ENCODE data around the gene LCE7A. TPM values are rescaled to one million over a fixed set of nuclear protein-coding genes. Genes with fewer than 3 reads are reported as not detected.

The LCE7A gene
- total RNA-seq, 1 donor, result not detected

GRCh38 chr1:152870831-152871730 is 11.3 kb downstream of the LCE7A start:
- no peaks in the 10 kb centered on the region for H3K4me1 ChIP-seq (ENCODE audit: insufficient read depth, low read length)
- H3K9me3 ChIP-seq (ENCODE audit: low read depth, low read length), result no peaks in the 10 kb centered on the region
- H3K4me3 ChIP-seq (ENCODE audit: low read length), result no peak overlapping the region
- peaks cover 5% of the 10 kb centered on the region for H3K27me3 ChIP-seq (ENCODE audit: insufficient read depth, low read length)

GRCh38 chr1:152871731-152872126 is 11.9 kb downstream of the LCE7A start:
- peaks cover 5% of the 10 kb centered on the region for H3K27me3 ChIP-seq (ENCODE audit: insufficient read depth, low read length)
- no peak overlapping the region for H3K4me3 ChIP-seq (ENCODE audit: low read length)
- no peaks in the 10 kb centered on the region for H3K9me3 ChIP-seq (ENCODE audit: low read depth, low read length)
- H3K4me1 ChIP-seq (ENCODE audit: insufficient read depth, low read length), result no peaks in the 10 kb centered on the region

- Histone ChIP-seq H3K4me1 (ENCODE audit: insufficient read depth, low read length) (no peaks in the 10 kb centered on the region), H3K27me3 (ENCODE audit: insufficient read depth, low read length) (peaks cover 2% of the 10 kb centered on the region), H3K9me3 (ENCODE audit: low read depth, low read length) (no peaks in the 10 kb centered on the region)
Measured at GRCh38 chr1:152873495-152873894, 13.7 kb downstream of the LCE7A start.

GRCh38 chr1:152876827-152877226 is 17.0 kb downstream of the LCE7A start:
- no peaks in the 10 kb centered on the region for H3K4me1 ChIP-seq (ENCODE audit: insufficient read depth, low read length)
- peaks cover 2% of the 10 kb centered on the region for H3K27me3 ChIP-seq (ENCODE audit: insufficient read depth, low read length)
- no peak overlapping the region for H3K4me3 ChIP-seq (ENCODE audit: low read length)
- no peaks in the 10 kb centered on the region for H3K9me3 ChIP-seq (ENCODE audit: low read depth, low read length)

More at GRCh38 chr1:152873495-152873894, 13.7 kb downstream of the LCE7A start:
- no peak overlapping the region for H3K4me3 ChIP-seq (ENCODE audit: low read length)

- H3K9me3 ChIP-seq (ENCODE audit: low read depth, low read length), result no peaks in the 10 kb centered on the region
- H3K4me3 ChIP-seq (ENCODE audit: low read length), result no peak within 1 kb of the TSS
- H3K4me1 ChIP-seq (ENCODE audit: insufficient read depth, low read length), result no peaks in the 10 kb centered on the region
- no peaks in the 10 kb centered on the region for H3K27me3 ChIP-seq (ENCODE audit: insufficient read depth, low read length)
Measured at GRCh38 chr1:152878042-152878441, 18.2 kb downstream of the LCE7A start, which contains the start of gene SMCP. SMCP (plus strand) TSS chr1:152878322; CDS start chr1:152884423, 6,101 bp downstream.

- Histone ChIP-seq H3K27me3 (ENCODE audit: insufficient read depth, low read length) (no peaks in the 10 kb centered on the region), H3K4me1 (ENCODE audit: insufficient read depth, low read length) (no peaks in the 10 kb centered on the region), H3K9me3 (ENCODE audit: low read depth, low read length) (no peaks in the 10 kb centered on the region), H3K4me3 (ENCODE audit: low read length) (no peak overlapping the region)
Measured at GRCh38 chr1:152879559-152880198, 19.9 kb downstream of the LCE7A start.

GRCh38 chr1:152880316-152880715 is 20.5 kb downstream of the LCE7A start:
- Histone ChIP-seq H3K27me3 (ENCODE audit: insufficient read depth, low read length) (no peaks in the 10 kb centered on the region), H3K4me1 (ENCODE audit: insufficient read depth, low read length) (no peaks in the 10 kb centered on the region), H3K9me3 (ENCODE audit: low read depth, low read length) (no peaks in the 10 kb centered on the region), H3K4me3 (ENCODE audit: low read length) (no peak overlapping the region)

- Histone ChIP-seq H3K4me1 (ENCODE audit: insufficient read depth, low read length) (no peaks in the 10 kb centered on the region), H3K9me3 (ENCODE audit: low read depth, low read length) (no peaks in the 10 kb centered on the region), H3K4me3 (ENCODE audit: low read length) (no peak overlapping the region), H3K27me3 (ENCODE audit: insufficient read depth, low read length) (no peaks in the 10 kb centered on the region)
Measured at GRCh38 chr1:152880907-152881306, 21.1 kb downstream of the LCE7A start.

GRCh38 chr1:152884085-152884484 is 24.3 kb downstream of the LCE7A start:
- no peaks in the 10 kb centered on the region for H3K4me1 ChIP-seq (ENCODE audit: insufficient read depth, low read length)
- H3K27me3 ChIP-seq (ENCODE audit: insufficient read depth, low read length), result no peaks in the 10 kb centered on the region
- H3K4me3 ChIP-seq (ENCODE audit: low read length), result no peak overlapping the region
- H3K9me3 ChIP-seq (ENCODE audit: low read depth, low read length), result no peaks in the 10 kb centered on the region

- Histone ChIP-seq H3K4me3 (ENCODE audit: low read length) (no peak overlapping the region), H3K27me3 (ENCODE audit: insufficient read depth, low read length) (no peaks in the 10 kb centered on the region), H3K4me1 (ENCODE audit: insufficient read depth, low read length) (no peaks in the 10 kb centered on the region), H3K9me3 (ENCODE audit: low read depth, low read length) (no peaks in the 10 kb centered on the region)
Measured at GRCh38 chr1:152884506-152884905, 24.7 kb downstream of the LCE7A start.

GRCh38 chr1:152884966-152885624 is 25.3 kb downstream of the LCE7A start:
- Histone ChIP-seq H3K4me3 (ENCODE audit: low read length) (no peak overlapping the region), H3K27me3 (ENCODE audit: insufficient read depth, low read length) (no peaks in the 10 kb centered on the region), H3K9me3 (ENCODE audit: low read depth, low read length) (no peaks in the 10 kb centered on the region), H3K4me1 (ENCODE audit: insufficient read depth, low read length) (no peaks in the 10 kb centered on the region)

GRCh38 chr1:152886085-152886484 is 26.3 kb downstream of the LCE7A start:
- Histone ChIP-seq H3K4me3 (ENCODE audit: low read length) (no peak overlapping the region), H3K4me1 (ENCODE audit: insufficient read depth, low read length) (no peaks in the 10 kb centered on the region), H3K9me3 (ENCODE audit: low read depth, low read length) (no peaks in the 10 kb centered on the region), H3K27me3 (ENCODE audit: insufficient read depth, low read length) (peaks cover 2% of the 10 kb centered on the region)

- no peaks in the 10 kb centered on the region for H3K9me3 ChIP-seq (ENCODE audit: low read depth, low read length)
Measured at GRCh38 chr1:152886758-152887409, 27.1 kb downstream of the LCE7A start.

GRCh38 chr1:152888126-152888525 is 28.3 kb downstream of the LCE7A start:
- Histone ChIP-seq H3K4me1 (ENCODE audit: insufficient read depth, low read length) (no peaks in the 10 kb centered on the region), H3K27me3 (ENCODE audit: insufficient read depth, low read length) (peaks cover 3% of the 10 kb centered on the region), H3K4me3 (ENCODE audit: low read length) (no peak overlapping the region), H3K9me3 (ENCODE audit: low read depth, low read length) (no peaks in the 10 kb centered on the region)

More at GRCh38 chr1:152886758-152887409, 27.1 kb downstream of the LCE7A start:
- Histone ChIP-seq H3K4me3 (ENCODE audit: low read length) (no peak overlapping the region), H3K27me3 (ENCODE audit: insufficient read depth, low read length) (peaks cover 3% of the 10 kb centered on the region), H3K4me1 (ENCODE audit: insufficient read depth, low read length) (no peaks in the 10 kb centered on the region)

GRCh38 chr1:152899027-152899426 is 39.2 kb downstream of the LCE7A start:
- Histone ChIP-seq H3K4me3 (ENCODE audit: low read length) (no peak overlapping the region), H3K27me3 (ENCODE audit: insufficient read depth, low read length) (peaks cover 13% of the 10 kb centered on the region), H3K9me3 (ENCODE audit: low read depth, low read length) (no peaks in the 10 kb centered on the region)

More at GRCh38 chr1:152899027-152899426, 39.2 kb downstream of the LCE7A start:
- no peaks in the 10 kb centered on the region for H3K4me1 ChIP-seq (ENCODE audit: insufficient read depth, low read length)

Data from mononuclear cell (primary cell).